HG03575 (cell line): Measurements from ENCODE around the gene CSKMT.

Source experiments
- ATAC-seq: cut with Tn5 transposase; IDR thresholded peaks from one replicate; pipeline ENCODE4 v1.9.1; 2021; ENCODE audit not compliant: unreplicated experiment, insufficient number of reproducible peaks, low FRiP score; ENCODE audit errors: extremely low read depth

The CSKMT gene

DNA sequence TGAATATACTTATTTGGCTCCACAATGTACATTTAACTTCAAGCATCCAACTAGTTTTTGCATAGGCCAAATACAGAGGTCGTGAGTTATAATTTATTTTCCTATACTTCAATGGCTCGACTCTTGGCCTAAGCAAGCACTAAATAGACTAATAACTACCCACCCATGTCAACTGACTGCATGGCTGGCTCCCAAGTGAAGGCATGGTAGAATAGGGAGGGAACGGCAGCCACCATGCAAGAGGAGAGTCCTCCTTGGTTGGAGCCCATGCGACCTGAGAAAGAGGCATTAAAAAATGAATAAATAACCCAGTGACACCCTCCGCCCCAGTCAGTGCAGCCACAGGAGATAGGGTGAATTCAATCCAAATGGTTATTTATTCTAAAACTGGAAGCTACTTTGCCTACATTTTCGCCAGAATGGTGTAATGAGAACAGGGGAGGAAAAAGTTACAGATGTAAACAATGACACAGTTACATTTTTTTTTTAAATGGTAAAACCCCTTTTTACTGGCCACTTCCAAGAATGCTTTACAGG lies 47.2 kb downstream of the CSKMT start:
- ATAC-seq, result no peak

DNA sequence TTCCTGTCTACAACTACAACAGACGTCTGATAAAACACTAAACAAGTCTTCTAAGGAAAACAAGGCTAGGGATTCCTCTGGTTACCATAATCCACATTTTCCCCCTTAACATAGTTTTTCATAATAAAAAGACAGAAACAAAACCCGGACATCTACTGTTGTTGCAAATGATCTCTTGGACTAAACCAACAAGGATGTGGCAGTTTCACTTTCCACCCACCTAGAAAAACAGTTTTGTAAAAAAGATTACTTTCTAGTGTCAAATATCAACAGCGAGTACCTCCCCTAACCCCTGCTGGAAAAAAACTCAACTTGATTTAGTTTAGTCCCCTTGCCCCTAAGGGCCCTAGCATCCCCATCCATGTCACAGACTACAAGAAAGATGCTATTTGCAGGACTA lies 47.7 kb downstream of the CSKMT start:
- no peak for ATAC-seq

DNA sequence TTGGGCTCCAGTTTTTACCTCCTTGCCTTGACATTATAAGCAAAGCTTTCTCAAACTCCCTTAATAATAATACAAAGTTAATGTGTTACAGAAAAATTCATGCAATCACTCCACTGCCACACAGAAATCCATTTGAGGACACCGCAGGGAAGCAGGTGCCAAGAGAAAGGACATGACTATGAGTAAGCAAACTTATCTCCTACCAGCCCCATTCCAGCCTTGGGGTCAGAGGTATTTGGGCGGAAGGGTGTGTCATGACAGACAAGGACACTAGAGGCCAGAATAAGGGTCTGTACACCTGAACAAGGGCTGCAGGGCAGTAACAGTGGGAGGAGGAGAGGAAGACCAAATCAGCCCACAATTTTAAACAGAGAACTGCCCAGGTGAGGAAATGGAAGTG lies 48.2 kb downstream of the CSKMT start:
- ATAC-seq, result no peak

DNA sequence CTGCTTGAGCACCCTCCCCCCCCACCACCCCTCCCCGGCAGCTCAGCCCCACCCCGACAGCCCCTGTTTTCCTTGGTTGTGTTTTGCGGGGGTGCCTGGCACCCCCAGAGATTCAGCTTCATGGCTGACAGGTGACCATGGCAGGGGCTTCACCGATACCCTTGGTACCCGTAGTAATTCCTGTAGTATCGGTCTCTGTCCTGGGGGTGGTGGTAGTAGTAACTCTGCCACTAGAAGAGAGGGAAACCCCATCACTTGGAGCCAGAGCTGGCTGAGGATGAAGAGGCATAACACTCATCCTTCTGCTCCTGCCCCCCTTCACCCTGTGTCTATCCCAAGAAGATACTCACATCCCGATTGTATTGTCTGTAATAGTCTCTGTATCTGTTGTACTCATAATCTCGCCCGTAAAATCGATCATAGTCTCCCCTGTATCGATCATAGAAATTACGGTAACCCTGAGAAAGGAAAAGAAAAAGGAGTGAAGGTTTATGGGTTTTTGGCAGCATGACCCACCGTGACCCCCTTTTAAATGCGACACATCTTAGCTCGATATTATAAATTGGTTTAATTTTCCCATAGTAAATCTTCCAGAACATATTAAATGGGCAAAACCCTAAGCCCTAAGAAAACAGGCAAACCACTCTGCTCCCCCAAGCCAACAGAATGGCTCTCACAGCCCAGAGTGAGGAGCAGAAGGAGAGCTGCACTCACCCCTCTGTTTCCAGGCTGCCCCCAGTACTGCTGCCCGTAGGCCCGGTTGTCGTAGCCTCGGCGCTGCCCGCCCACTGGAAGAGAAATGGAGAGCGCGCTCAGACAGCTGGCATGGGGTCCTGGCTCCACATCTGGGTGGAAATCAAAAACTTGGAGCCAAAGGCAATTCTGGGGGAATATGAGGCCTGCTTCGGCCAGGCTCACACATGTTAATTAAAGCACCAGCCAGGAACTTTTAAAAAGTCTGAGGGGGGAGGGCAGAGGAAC lies 50.3 kb downstream of the CSKMT start:
- ATAC-seq, result no peak

DNA sequence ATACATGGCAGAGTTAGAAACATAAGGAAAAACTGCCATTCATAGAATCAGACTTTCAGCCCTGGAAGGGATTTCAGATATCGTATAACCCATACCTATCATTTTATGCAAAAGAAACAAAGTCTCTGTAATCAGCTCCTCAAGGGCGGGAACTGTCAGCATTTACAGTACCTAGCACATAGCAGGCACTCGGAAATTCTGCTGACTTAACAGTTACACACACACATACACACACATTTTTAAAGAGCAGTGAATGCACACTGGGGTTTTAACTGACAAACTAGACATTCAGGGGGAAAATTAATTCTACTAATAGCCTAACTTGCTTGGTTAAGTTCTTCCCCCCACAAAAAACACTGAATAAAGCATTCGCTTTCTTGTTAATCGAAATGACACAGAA lies 51.1 kb downstream of the CSKMT start:
- no peak for ATAC-seq

DNA sequence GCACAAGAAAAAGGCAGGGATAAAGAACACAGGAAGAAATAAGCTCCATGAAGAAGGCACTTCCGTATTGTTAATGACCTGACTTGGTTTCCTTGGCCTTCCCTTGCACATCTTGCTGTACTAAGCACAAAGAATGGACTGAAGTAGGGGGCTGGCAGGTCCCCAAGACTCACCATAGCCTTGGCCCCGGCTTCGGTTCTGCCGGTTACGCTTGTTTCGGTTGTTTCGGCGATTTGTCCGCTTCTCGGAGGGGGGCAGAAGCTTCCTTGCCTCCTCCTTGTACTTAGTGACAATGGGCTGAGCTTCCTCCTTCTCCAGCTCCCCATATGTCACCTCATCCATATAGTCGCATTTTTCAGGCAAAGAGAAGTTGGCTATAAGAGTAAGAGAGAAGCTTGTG lies 51.7 kb downstream of the CSKMT start:
- ATAC-seq, result no peak
